Calu3 (cell line): Measurements from ENCODE around the gene MIB1. TPM values are rescaled to one million over a fixed set of nuclear protein-coding genes. Genes with fewer than 3 reads are reported as not detected.

Source experiments
- BruUV-seq: library from RNA; stranded (reverse); fragments of 400-500 nt; replicated peaks from 2 replicates; lab custom pipeline; 2021; lab: Mats Ljungman, UMichigan
- CTCF ChIA-PET: fragments of 300-600 bp; sonication (Branson Sonifier 250); formaldehyde crosslinking; loops from one replicate; lab custom pipeline; 2022; ENCODE audit warnings: antibody characterized with exemption; lab: Charles Lee
- DNase-seq: peaks from one replicate; pipeline ENCODE4 v3.0.0; 2022
- H3K27ac Mint-ChIP-seq: one replicate; pipeline ENCODE4 v1.8.0; 2022; ENCODE audit warnings: mixed read lengths; ENCODE audit not compliant: unreplicated experiment
- H3K27me3 Mint-ChIP-seq: one replicate; pipeline ENCODE4 v1.8.0; 2022; ENCODE audit warnings: mixed read lengths; ENCODE audit not compliant: unreplicated experiment
- H3K36me3 Mint-ChIP-seq: one replicate; pipeline ENCODE4 v1.8.0; 2022; ENCODE audit warnings: mild to moderate bottlenecking, moderate library complexity, mixed read lengths; ENCODE audit not compliant: insufficient read depth, unreplicated experiment
- H3K4me1 Mint-ChIP-seq: one replicate; pipeline ENCODE4 v1.8.0; 2022; ENCODE audit warnings: mild to moderate bottlenecking, low read depth, mixed read lengths; ENCODE audit not compliant: unreplicated experiment
- H3K4me3 Mint-ChIP-seq: one replicate; pipeline ENCODE4 v1.8.0; 2022; ENCODE audit warnings: mild to moderate bottlenecking, low read depth, moderate library complexity, mixed read lengths; ENCODE audit not compliant: unreplicated experiment
- H3K9me3 Mint-ChIP-seq: one replicate; pipeline ENCODE4 v1.8.0; 2022; ENCODE audit warnings: low read depth, mixed read lengths; ENCODE audit not compliant: unreplicated experiment
- CTCF ChIP-seq: fragments of 200-600 bp; IDR thresholded peaks from one replicate; pipeline ENCODE4 v1.8.0; 2022; ENCODE audit warnings: antibody characterized with exemption; ENCODE audit not compliant: unreplicated experiment
- intact Hi-C: fragments of 100-400 bp; cut with micrococcal nuclease; formaldehyde crosslinking; loops from one replicate; pipeline ENCODE4 v1.10.0; 2022; ENCODE audit not compliant: unreplicated experiment
- total RNA-seq: library from RNA; stranded (reverse); gene quantifications from 2 replicates; pipeline ENCODE4 v1.2.3, GENCODE V29; 2022

MIB1 gene
- total RNA-seq, 1 experiment from 2014 or later, result 33.6 TPM

GRCh38 chr18:21745231-21745630 lies 4.6 kb downstream of the MIB1 start:
- H3K9me3 Mint-ChIP-seq, result no peaks in the 10 kb centered on the region
- no peaks in the 10 kb centered on the region for H3K27me3 Mint-ChIP-seq
- H3K4me3 Mint-ChIP-seq, result no peak overlapping the region
- no peak for DNase-seq
- TF ChIP-seq CTCF, result no peak
- no TSS peak for BruUV-seq
- H3K27ac Mint-ChIP-seq, result no peak overlapping the region
- no peaks in the 10 kb centered on the region for H3K4me1 Mint-ChIP-seq
- peaks cover 21% of the 10 kb centered on the region for H3K36me3 Mint-ChIP-seq
- CTCF ChIA-PET, result no interaction called here
- intact Hi-C loops, result loop anchor here (10.0 kb wide), 1 partner anchor 130 kb away; the partner anchor contains the start of gene SNRPD1

GRCh38 chr18:21747268-21747667 lies 6.7 kb downstream of the MIB1 start:
- BruUV-seq, result no TSS peak
- H3K9me3 Mint-ChIP-seq, result no peaks in the 10 kb centered on the region
- H3K4me3 Mint-ChIP-seq, result no peak overlapping the region
- H3K27ac Mint-ChIP-seq, result no peak overlapping the region
- DNase-seq, result no peak
- CTCF ChIA-PET, result interaction anchor here (0.8 kb wide), 1 partner anchor 54 kb away, joined by 4 read pairs; no protein-coding TSS in a partner anchor
- peaks cover 9% of the 10 kb centered on the region for H3K4me1 Mint-ChIP-seq
- H3K27me3 Mint-ChIP-seq, result no peaks in the 10 kb centered on the region
- intact Hi-C loops, result loop anchor here (10.0 kb wide), 1 partner anchor 132 kb away; the partner anchor contains the start of gene SNRPD1
- H3K36me3 Mint-ChIP-seq, result peaks cover 3% of the 10 kb centered on the region
- TF ChIP-seq CTCF, result no peak

- BruUV-seq, result no TSS peak
- H3K4me1 Mint-ChIP-seq, result peaks cover 9% of the 10 kb centered on the region
- H3K4me3 Mint-ChIP-seq, result no peak overlapping the region
- no peaks in the 10 kb centered on the region for H3K9me3 Mint-ChIP-seq
- intact Hi-C loops, result loop anchor here (10.0 kb wide), 1 partner anchor 133 kb away; the partner anchor contains the start of gene SNRPD1
- no peak overlapping the region for H3K27ac Mint-ChIP-seq
- no peak for TF ChIP-seq CTCF
- CTCF ChIA-PET, result interaction anchor here (0.7 to 1.0 kb wide), 3 partner anchors 31 to 53 kb away, joined by 4 to 7 read pairs (median 4); no protein-coding TSS in a partner anchor
- H3K27me3 Mint-ChIP-seq, result no peaks in the 10 kb centered on the region
- no peak for DNase-seq
- no peaks in the 10 kb centered on the region for H3K36me3 Mint-ChIP-seq
Measured at GRCh38 chr18:21747764-21748693, 7.4 kb downstream of the MIB1 start.

- no peaks in the 10 kb centered on the region for H3K27me3 Mint-ChIP-seq
- TF ChIP-seq CTCF, result no peak
- no peak for DNase-seq
- BruUV-seq, result no TSS peak
- H3K9me3 Mint-ChIP-seq, result no peaks in the 10 kb centered on the region
- CTCF ChIA-PET, result no interaction called here
- H3K36me3 Mint-ChIP-seq, result no peaks in the 10 kb centered on the region
- H3K4me1 Mint-ChIP-seq, result no peaks in the 10 kb centered on the region
- intact Hi-C loops, result no loop called here
- H3K27ac Mint-ChIP-seq, result no peak overlapping the region
- H3K4me3 Mint-ChIP-seq, result no peak overlapping the region
Measured at GRCh38 chr18:21757833-21758232, 17.2 kb downstream of the MIB1 start.
